Spleen (tissue), 7 donors: ENCODE measurements around the gene ZSCAN21.

Experiments
- CTCF ChIP-seq, 11 experiments: fragments of 200-600 bp in 7 of 11; fragments of 450-650 bp in 4 of 11; sonication (generic) in 4 of 11; IDR thresholded peaks in 8 of 11; conservative IDR thresholded peaks in 3 of 11; 1 replicate in 7 of 11; 2 replicates in 4 of 11; pipeline versions ENCODE4 v1.4.0 to v1.8.0; 2016 to 2021; ENCODE audit warnings: antibody characterized with exemption in 11 of 11, inconsistent platforms in 4 of 11, mild to moderate bottlenecking in 1 of 11
- POLR2A ChIP-seq, 3 donors: fragments of 450-650 bp; IDR thresholded peaks; one replicate each; pipeline ENCODE4 v1.5.1; 2017; ENCODE audit warnings: antibody characterized with exemption in 3 of 3, mild to moderate bottlenecking in 1 of 3
- POLR2AphosphoS5 ChIP-seq, 3 donors: sonication (generic); formaldehyde crosslinking; IDR thresholded peaks; one replicate each; pipeline ENCODE4 v1.5.1; 2017; ENCODE audit warnings: antibody characterized with exemption in 3 of 3
- donor health status: DM: no; HTN: no; CAD: no; lungs with moderate emphysema.
- donor health status: DM: no; HTN: no; CAD: no.
- donor health status: DM: no; HTN: no; CAD: no.

GRCh38 chr7:100089458-100090196, 40.1 kb downstream of the ZSCAN21 start:
- no peak for TF ChIP-seq CTCF (IDR thresholded peaks at IDR 0.05 in 8 of 11, conservative IDR thresholded peaks at IDR 0.05 in 3 of 11)
- TF ChIP-seq POLR2A (IDR thresholded peaks at IDR 0.05) = no peak
- no peak for TF ChIP-seq POLR2AphosphoS5 (IDR thresholded peaks at IDR 0.05)
